GM12878 (cell line): Measurements from ENCODE around the gene MBOAT7. TPM values are rescaled to one million over a fixed set of nuclear protein-coding genes. Genes with fewer than 3 reads are reported as not detected.

Experiments
- ATAC-seq: fragments of 200-7000 bp; cut with Tn5 transposase; 3 replicates; pipeline ENCODE4 v1.9.1; 2020; ENCODE audit warnings: mild to moderate bottlenecking, moderate library complexity
- BruUV-seq: library from RNA; stranded (reverse); fragments of 400-500 nt; replicated peaks from 2 replicates; lab custom pipeline; 2021; lab: Mats Ljungman, UMichigan
- CTCF ChIA-PET: fragments of 300-600 bp; sonication (Branson Sonifier 250); formaldehyde crosslinking; extraction: SDS; loops from one replicate; lab custom pipeline; 2021; ENCODE audit warnings: inconsistent platforms; lab: Yijun Ruan, JAX
- POLR2A ChIA-PET: fragments of 350-600 bp; formaldehyde crosslinking; extraction: SDS; loops from one replicate; lab custom pipeline; 2021; ENCODE audit warnings: inconsistent platforms; lab: Charles Lee
- RAD21 ChIA-PET: fragments of 300-600 bp; sonication (Branson Sonifier 250); formaldehyde crosslinking; loops from one replicate; lab custom pipeline; 2023; ENCODE audit warnings: antibody characterized with exemption; ENCODE audit not compliant: unreplicated experiment; lab: Charles Lee
- SMC1A ChIA-PET: fragments of 300-600 bp; sonication (Branson Sonifier 250); formaldehyde crosslinking; loops from one replicate; lab custom pipeline; 2023; ENCODE audit not compliant: unreplicated experiment, uncharacterized antibody; lab: Charles Lee
- DNase-seq: peaks from one replicate; pipeline ENCODE4 v3.0.0-alpha.2; 2011; ENCODE audit warnings: low read depth, low spot score
- FAIRE-seq: peaks from 3 replicates; lab custom pipeline; 2011; peaks lifted over from hg19 to GRCh38; lab: Jason Lieb, UNC
- H2AFZ ChIP-seq: 2 replicates; pipeline ENCODE4 v1.6.0; 2011; ENCODE audit warnings: low read depth, low read length, control low read depth; ENCODE audit not compliant: control insufficient read depth
- H3K27ac ChIP-seq: 2 replicates; pipeline ENCODE4 v1.5.1; 2011; ENCODE audit warnings: control low read depth; ENCODE audit not compliant: control insufficient read depth, insufficient read depth
- H3K27me3 ChIP-seq, 2 experiments: replicated peaks in 1 of 2; 2 replicates each; pipeline versions ENCODE4 v1.6.0 to v1.6.1; 2011; ENCODE audit warnings: low read length in 1 of 2; ENCODE audit not compliant: control insufficient read depth in 2 of 2, insufficient read depth in 2 of 2
- H3K36me3 ChIP-seq, 2 experiments: 2 replicates each; pipeline ENCODE4 v1.5.1; 2011; ENCODE audit warnings: low read length in 1 of 2; ENCODE audit not compliant: control insufficient read depth in 2 of 2, insufficient read depth in 2 of 2
- H3K4me1 ChIP-seq: 2 replicates; pipeline ENCODE4 v1.6.1; 2011; ENCODE audit warnings: mild to moderate bottlenecking, low read length, moderate library complexity, mixed read lengths; ENCODE audit not compliant: control insufficient read depth, insufficient read depth
- H3K4me2 ChIP-seq: 2 replicates; pipeline ENCODE4 v1.6.0; 2011; ENCODE audit warnings: control low read depth; ENCODE audit not compliant: control insufficient read depth, insufficient read depth
- H3K4me3 ChIP-seq: fragments of 200-600 bp; sonication (generic); 2 replicates; pipeline ENCODE4 v1.5.1; 2016
- H3K79me2 ChIP-seq: 2 replicates; pipeline ENCODE4 v1.6.0; 2011; ENCODE audit warnings: low read length; ENCODE audit not compliant: control insufficient read depth, insufficient read depth
- H3K9ac ChIP-seq: 2 replicates; pipeline ENCODE4 v1.8.0; 2011; ENCODE audit warnings: low read length, control low read depth, mixed read lengths; ENCODE audit not compliant: control insufficient read depth, insufficient read depth
- H3K9me3 ChIP-seq: replicated peaks from 3 replicates; pipeline ENCODE4 v1.5.1; 2011; ENCODE audit warnings: mild to moderate bottlenecking, low read length; ENCODE audit not compliant: control insufficient read depth, insufficient read depth
- H4K20me1 ChIP-seq: 2 replicates; pipeline ENCODE4 v1.6.0; 2011; ENCODE audit not compliant: control insufficient read depth, insufficient read depth
- MYC ChIP-seq: IDR thresholded peaks from 2 replicates; pipeline ENCODE4 v1.6.1; 2011; ENCODE audit warnings: mild to moderate bottlenecking, low read length, moderate library complexity, inconsistent platforms; ENCODE audit not compliant: insufficient read depth, insufficient replicate concordance, insufficient read length, severe bottlenecking
- NRF1 ChIP-seq: conservative IDR thresholded peaks from 2 replicates; pipeline ENCODE4 v1.6.1; 2011; ENCODE audit warnings: mild to moderate bottlenecking, low read depth, low read length, improper control_type of control experiment
- POLR2A ChIP-seq: IDR thresholded peaks from 2 replicates; pipeline ENCODE4 v1.6.1; 2011; ENCODE audit warnings: low read depth, mild to moderate bottlenecking, low read length
- RB1 ChIP-seq: fragments of 450-650 bp; formaldehyde crosslinking; IDR thresholded peaks from 2 replicates; pipeline ENCODE4 v1.6.1; 2017; ENCODE audit warnings: mild to moderate bottlenecking, borderline replicate concordance
- RCOR1 ChIP-seq: conservative IDR thresholded peaks from 2 replicates; pipeline ENCODE4 v1.6.1; 2012; ENCODE audit warnings: low read depth, low read length, improper control_type of control experiment
- SMAD1 ChIP-seq: fragments of 450-650 bp; IDR thresholded peaks from 2 replicates; pipeline ENCODE4 v1.6.1; 2018; ENCODE audit warnings: mild to moderate bottlenecking, low read depth; ENCODE audit not compliant: partially characterized antibody
- TARDBP ChIP-seq: IDR thresholded peaks from 2 replicates; pipeline ENCODE4 v1.6.1; 2016; ENCODE audit warnings: borderline replicate concordance
- WGBS: methylation state at CpG from one replicate; pipeline ENCODE4 v1.1.6; 2016; ENCODE audit warnings: low lambda C conversion rate; ENCODE audit not compliant: insufficient replicate concordance, insufficient coverage; ENCODE audit errors: missing lambda C conversion rate; 5-methylcytosine and 5-hydroxymethylcytosine counted together
- in situ Hi-C: fragments of 300-500 bp; cut with MboI; formaldehyde crosslinking; loops from 9 replicates; pipeline ENCODE4 v1.14.3; 2018; ENCODE audit warnings: mixed read lengths
- intact Hi-C: fragments of 100-400 bp; cut with micrococcal nuclease; formaldehyde crosslinking; loops from one replicate; pipeline ENCODE4 v1.14.2; 2022; ENCODE audit not compliant: unreplicated experiment
- polyA plus RNA-seq, 11 experiments: library from polyadenylated mRNA; depleted of rRNA in 4 of 11; unstranded in 6 of 11; stranded (reverse) in 5 of 11; fragments of >200 nt; fragmentation: Nextera tagmentation in 4 of 11; fragmentation: Illumina TruSeq in 1 of 11; extraction: Ambion mirVana in 4 of 11; extraction: Trizol in 1 of 11; gene quantifications; 1 replicate in 1 of 11; 2 replicates in 10 of 11; pipeline versions ENCODE4 v1.2.1 to v1.2.3, GENCODE V29; 2011 to 2016; ENCODE audit warnings: inconsistent platforms in 2 of 11, missing spikeins in 2 of 11, low read depth in 1 of 11
- total RNA-seq, 4 experiments: library from RNA; depleted of rRNA in 3 of 4; stranded (reverse); fragments of >200 nt in 3 of 4; fragmentation: Illumina TruSeq in 1 of 4; extraction: Trizol in 1 of 4; gene quantifications; 2 replicates each; pipeline versions ENCODE4 v1.2.1 to v1.2.3, GENCODE V29; 2013 to 2021
- TF ChIP-seq, protein P1 (sequence below): fragments of 450-650 bp; IDR thresholded peaks from 2 replicates; pipeline ENCODE4 v1.6.1; 2017; ENCODE audit warnings: mild to moderate bottlenecking, low read depth, inconsistent platforms; ENCODE audit not compliant: poor library complexity, severe bottlenecking

MBOAT7 gene
- total and polyA plus RNA-seq, 10 of the 15 experiments (the other 5 are each of a cell fraction or from before 2014, with no cell fraction given): 0.69 to 44.5 (median 21.7) TPM

DNA sequence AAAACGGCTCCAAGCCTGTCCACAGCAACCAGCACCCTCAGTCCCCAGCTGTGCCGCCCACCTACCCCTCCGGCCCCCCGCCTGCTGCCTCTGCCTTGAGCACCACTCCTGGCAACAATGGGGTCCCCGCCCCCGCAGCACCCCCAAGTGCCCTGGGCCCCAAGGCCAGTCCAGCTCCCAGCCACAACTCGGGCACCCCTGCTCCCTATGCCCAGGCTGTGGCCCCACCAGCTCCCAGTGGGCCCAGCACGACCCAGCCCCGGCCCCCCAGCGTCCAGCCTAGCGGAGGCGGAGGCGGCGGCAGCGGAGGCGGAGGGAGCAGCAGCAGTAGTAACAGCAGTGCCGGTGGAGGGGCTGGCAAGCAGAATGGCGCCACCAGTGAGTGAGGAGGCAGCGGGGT, 41.2 kb downstream of the MBOAT7 start:
- Histone ChIP-seq H3K27ac (no peak overlapping the region), H4K20me1 (no peaks in the 10 kb centered on the region), H3K79me2 (no peaks in the 10 kb centered on the region), H3K27me3 (no peaks in the 10 kb centered on the region), H2AFZ (no peak overlapping the region), H3K9me3 (no peaks in the 10 kb centered on the region), H3K4me3 (no peak overlapping the region), H3K4me2 (no peak overlapping the region), H3K4me1 (no peaks in the 10 kb centered on the region), H3K36me3 (peaks cover 37 to 43% of the 10 kb centered on the region in 2 experiments; a peak in 3 of 4 replicates), H3K9ac (no peak overlapping the region)
- DNase-seq: no peak
- POLR2A ChIA-PET: interaction anchor here (2.0 to 3.1 kb wide), 2 partner anchors 11 kb away, joined by 6 to 8 read pairs; partner anchors contain the start of gene LENG1
- SMC1A ChIA-PET: no interaction called here
- RAD21 ChIA-PET: no interaction called here
- CTCF ChIA-PET: no interaction called here
- TF ChIP-seq NRF1: no peak
- no peak for TF ChIP-seq RCOR1
- no peak for TF ChIP-seq RB1
- no peak for TF ChIP-seq TARDBP
- TF ChIP-seq, protein P1, sequence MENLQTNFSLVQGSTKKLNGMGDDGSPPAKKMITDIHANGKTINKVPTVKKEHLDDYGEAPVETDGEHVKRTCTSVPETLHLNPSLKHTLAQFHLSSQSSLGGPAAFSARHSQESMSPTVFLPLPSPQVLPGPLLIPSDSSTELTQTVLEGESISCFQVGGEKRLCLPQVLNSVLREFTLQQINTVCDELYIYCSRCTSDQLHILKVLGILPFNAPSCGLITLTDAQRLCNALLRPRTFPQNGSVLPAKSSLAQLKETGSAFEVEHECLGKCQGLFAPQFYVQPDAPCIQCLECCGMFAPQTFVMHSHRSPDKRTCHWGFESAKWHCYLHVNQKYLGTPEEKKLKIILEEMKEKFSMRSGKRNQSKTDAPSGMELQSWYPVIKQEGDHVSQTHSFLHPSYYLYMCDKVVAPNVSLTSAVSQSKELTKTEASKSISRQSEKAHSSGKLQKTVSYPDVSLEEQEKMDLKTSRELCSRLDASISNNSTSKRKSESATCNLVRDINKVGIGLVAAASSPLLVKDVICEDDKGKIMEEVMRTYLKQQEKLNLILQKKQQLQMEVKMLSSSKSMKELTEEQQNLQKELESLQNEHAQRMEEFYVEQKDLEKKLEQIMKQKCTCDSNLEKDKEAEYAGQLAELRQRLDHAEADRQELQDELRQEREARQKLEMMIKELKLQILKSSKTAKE: no peak
- TF ChIP-seq SMAD1: no peak
- 0 out of 2 replicates have a peak, but pooled peaks have one; percentile 27 for TF ChIP-seq POLR2A
- TF ChIP-seq MYC: no peak
- no TSS peak for BruUV-seq
- intact Hi-C loops (no loop called here), in situ Hi-C loops (loop anchor here (25.0 kb wide), 1 partner anchor 1514 kb away; the partner anchor contains the start of gene U2AF2)
- ATAC-seq: no peak
- no peak for FAIRE-seq
- WGBS: 98% methylated on average over 13 of the region's 19 CpGs
